HL-60 (cell line): ENCODE results near the gene OLFML2B.
A peak's percentile ranks its signal among the peaks of the same experiment; 100 is the strongest.

ENCODE experiments used
- DNase-seq, 2 experiments: peaks; one replicate each; pipeline ENCODE4 v3.0.0-alpha.2; 2010 to 2020; ENCODE audit warnings: low read depth in 1 of 2, low spot score in 1 of 2
- H3K27ac ChIP-seq: fragments of 250-450 bp; sonication (Bioruptor Pico); replicated peaks from 2 replicates; pipeline ENCODE4 v1.5.1; 2020; ENCODE audit warnings: mild to moderate bottlenecking, moderate library complexity
- H3K27me3 ChIP-seq: fragments of 250-450 bp; sonication (Bioruptor Pico); 2 replicates; pipeline ENCODE4 v1.5.1; 2021; ENCODE audit warnings: mild to moderate bottlenecking, moderate library complexity; ENCODE audit not compliant: insufficient read depth, poor library complexity, severe bottlenecking
- H3K4me3 ChIP-seq: replicated peaks from 2 replicates; pipeline ENCODE4 v1.5.1; 2011; ENCODE audit warnings: mild to moderate bottlenecking, control low read depth, low read length; ENCODE audit not compliant: insufficient read depth
- GABPA ChIP-seq: IDR thresholded peaks from 2 replicates; pipeline ENCODE4 v1.6.1; 2012; ENCODE audit warnings: low read depth
- POLR2AphosphoS5 ChIP-seq: IDR thresholded peaks from 2 replicates; pipeline ENCODE4 v1.6.1; 2012; ENCODE audit warnings: low read depth
- REST ChIP-seq: IDR thresholded peaks from 2 replicates; pipeline ENCODE4 v1.6.1; 2012; ENCODE audit warnings: low read depth; ENCODE audit not compliant: insufficient replicate concordance
- SPI1 ChIP-seq: IDR thresholded peaks from 2 replicates; pipeline ENCODE4 v1.6.1; 2012; ENCODE audit warnings: low read depth, mild to moderate bottlenecking, borderline replicate concordance
- TF ChIP-seq, protein P1 (sequence below): IDR thresholded peaks from one replicate; pipeline ENCODE4 v1.5.1; 2011; ENCODE audit warnings: low read length, control low read depth, inconsistent platforms; ENCODE audit not compliant: insufficient read depth

OLFML2B gene

GRCh38 chr1:161954050-161954449 is 69.6 kb downstream of the OLFML2B start:
- Histone ChIP-seq H3K27me3 (no peaks in the 10 kb centered on the region), H3K4me3 (no peak overlapping the region), H3K27ac (no peak overlapping the region)
- TF ChIP-seq REST (no peak), SPI1 (peak; percentile 78), POLR2AphosphoS5 (no peak), GABPA (no peak)
- TF ChIP-seq, protein P1, sequence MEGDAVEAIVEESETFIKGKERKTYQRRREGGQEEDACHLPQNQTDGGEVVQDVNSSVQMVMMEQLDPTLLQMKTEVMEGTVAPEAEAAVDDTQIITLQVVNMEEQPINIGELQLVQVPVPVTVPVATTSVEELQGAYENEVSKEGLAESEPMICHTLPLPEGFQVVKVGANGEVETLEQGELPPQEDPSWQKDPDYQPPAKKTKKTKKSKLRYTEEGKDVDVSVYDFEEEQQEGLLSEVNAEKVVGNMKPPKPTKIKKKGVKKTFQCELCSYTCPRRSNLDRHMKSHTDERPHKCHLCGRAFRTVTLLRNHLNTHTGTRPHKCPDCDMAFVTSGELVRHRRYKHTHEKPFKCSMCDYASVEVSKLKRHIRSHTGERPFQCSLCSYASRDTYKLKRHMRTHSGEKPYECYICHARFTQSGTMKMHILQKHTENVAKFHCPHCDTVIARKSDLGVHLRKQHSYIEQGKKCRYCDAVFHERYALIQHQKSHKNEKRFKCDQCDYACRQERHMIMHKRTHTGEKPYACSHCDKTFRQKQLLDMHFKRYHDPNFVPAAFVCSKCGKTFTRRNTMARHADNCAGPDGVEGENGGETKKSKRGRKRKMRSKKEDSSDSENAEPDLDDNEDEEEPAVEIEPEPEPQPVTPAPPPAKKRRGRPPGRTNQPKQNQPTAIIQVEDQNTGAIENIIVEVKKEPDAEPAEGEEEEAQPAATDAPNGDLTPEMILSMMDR, result no peak
- peak in 1 of 2 experiments; percentile 11 for DNase-seq

GRCh38 chr1:161953256-161953920 is 70.3 kb downstream of the OLFML2B start:
- no peak for DNase-seq
- Histone ChIP-seq H3K4me3 (no peak overlapping the region), H3K27ac (no peak overlapping the region), H3K27me3 (no peaks in the 10 kb centered on the region)
- TF ChIP-seq POLR2AphosphoS5 (no peak), GABPA (no peak), SPI1 (no peak), REST (no peak)
- TF ChIP-seq, protein P1, result no peak

- no peak for DNase-seq
- H3K4me3 ChIP-seq, result no peak overlapping the region
- H3K27ac ChIP-seq, result no peak overlapping the region
- H3K27me3 ChIP-seq, result no peaks in the 10 kb centered on the region
- TF ChIP-seq GABPA (no peak), REST (no peak), POLR2AphosphoS5 (no peak), SPI1 (no peak)
- TF ChIP-seq, protein P1, result no peak
Measured at GRCh38 chr1:161952607-161953172, 71.0 kb downstream of the OLFML2B start.
